Mucosa of stomach (tissue), 1 donor: ENCODE data around the gene TSEN2.

Source experiments
- H3K27me3 ChIP-seq: one replicate; pipeline ENCODE4 v1.7.0; 2013; ENCODE audit warnings: mild to moderate bottlenecking, low read length; ENCODE audit not compliant: control insufficient read depth, insufficient read depth
- H3K36me3 ChIP-seq: one replicate; pipeline ENCODE4 v1.7.0; 2013; ENCODE audit warnings: low read length; ENCODE audit not compliant: control insufficient read depth, insufficient read depth
- H3K4me1 ChIP-seq: one replicate; pipeline ENCODE4 v1.7.0; 2013; ENCODE audit warnings: mild to moderate bottlenecking, low read length; ENCODE audit not compliant: control insufficient read depth, insufficient read depth
- H3K4me3 ChIP-seq: one replicate; pipeline ENCODE4 v1.7.0; 2013; ENCODE audit warnings: low read length
- H3K9ac ChIP-seq: one replicate; pipeline ENCODE4 v1.7.0; 2013; ENCODE audit warnings: mild to moderate bottlenecking, low read length, moderate library complexity
- H3K9me3 ChIP-seq: one replicate; pipeline ENCODE4 v1.7.0; 2013; ENCODE audit warnings: mild to moderate bottlenecking, low read length, moderate library complexity; ENCODE audit not compliant: control insufficient read depth
- donor health status: Pancreatic carcinoma.

TSEN2 gene

DNA sequence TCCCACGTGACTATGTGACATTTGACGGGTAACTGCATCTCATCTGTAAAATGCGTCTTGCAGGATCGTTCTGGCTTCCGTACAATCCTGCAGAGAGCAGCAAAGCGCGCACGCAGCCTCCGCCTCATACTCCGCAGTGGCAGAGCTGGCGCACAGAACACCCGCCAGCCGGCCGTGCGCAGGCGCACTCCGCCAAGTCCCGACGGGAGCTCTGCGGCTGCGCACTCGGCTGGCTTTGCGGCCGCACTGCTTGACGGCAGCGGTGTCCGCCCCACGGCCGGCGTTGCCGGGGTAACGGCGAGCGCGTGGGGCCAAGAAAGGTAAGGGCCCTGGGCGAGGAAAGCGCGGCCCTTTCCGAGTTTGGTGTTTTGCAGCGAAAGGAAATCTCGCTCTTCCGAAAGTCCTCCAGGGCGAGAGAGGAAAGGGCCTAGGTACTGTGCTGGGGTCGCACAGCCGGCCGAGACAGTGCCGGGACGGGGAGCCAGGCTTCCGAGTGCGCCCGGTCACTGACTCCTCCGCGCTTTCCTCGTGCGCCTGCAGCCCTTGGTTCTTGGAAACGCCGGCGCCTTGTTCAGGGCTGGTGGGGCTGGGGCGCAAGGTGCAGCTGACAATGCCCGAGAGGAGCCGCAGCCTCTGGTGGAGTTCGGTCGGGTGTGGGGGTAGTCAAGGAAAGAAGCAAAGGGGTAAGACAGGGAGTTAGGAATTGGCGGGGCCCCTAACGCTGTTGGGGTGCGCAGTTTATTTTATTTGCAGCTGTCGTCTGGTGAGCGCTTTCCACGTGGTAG, at the start of gene TSEN2:
Gene TSEN2 (plus strand): TSS at position 283 of the 785 bp plus-strand sequence. CDS start 5,321 bp downstream, outside the sequence.
- H3K36me3 ChIP-seq, result no peaks in the 10 kb centered on the region
- H3K4me1 ChIP-seq, result peaks cover 37% of the 10 kb centered on the region
- no peaks in the 10 kb centered on the region for H3K9me3 ChIP-seq
- H3K27me3 ChIP-seq, result no peaks in the 10 kb centered on the region
- peak within 1 kb of the TSS; percentile 66 for H3K9ac ChIP-seq
- H3K4me3 ChIP-seq, result peak within 1 kb of the TSS; percentile 85

GRCh38 chr3:12436514-12437220, 47.6 kb upstream of the TSEN2 start:
- H3K4me3 ChIP-seq, result no peak overlapping the region
- no peaks in the 10 kb centered on the region for H3K4me1 ChIP-seq
- no peaks in the 10 kb centered on the region for H3K27me3 ChIP-seq
- H3K9me3 ChIP-seq, result no peaks in the 10 kb centered on the region
- H3K9ac ChIP-seq, result no peak overlapping the region
- H3K36me3 ChIP-seq, result no peaks in the 10 kb centered on the region

DNA sequence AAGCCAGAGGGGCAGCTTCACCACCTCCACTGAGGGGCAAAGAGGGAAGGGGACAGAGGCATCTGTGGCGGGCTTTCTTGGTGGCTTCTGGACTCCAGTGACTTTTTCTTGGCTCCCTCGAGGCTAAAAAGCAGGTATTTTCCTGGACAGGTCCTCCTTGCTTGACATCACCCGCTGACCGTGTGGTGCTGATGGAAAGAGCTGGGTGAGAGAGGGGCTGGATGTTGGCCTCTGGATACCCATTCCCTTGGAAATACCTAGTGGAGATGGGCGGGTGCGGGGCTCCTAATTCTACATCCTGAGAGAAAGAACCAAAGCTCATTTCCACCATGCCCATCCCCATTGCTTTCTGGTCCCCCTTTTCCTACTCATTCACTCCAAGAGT, 47.1 kb upstream of the TSEN2 start:
- H3K4me3 ChIP-seq, result no peak overlapping the region
- no peak overlapping the region for H3K9ac ChIP-seq
- H3K9me3 ChIP-seq, result no peaks in the 10 kb centered on the region
- H3K36me3 ChIP-seq, result no peaks in the 10 kb centered on the region
- no peaks in the 10 kb centered on the region for H3K27me3 ChIP-seq
- H3K4me1 ChIP-seq, result no peaks in the 10 kb centered on the region

- no peaks in the 10 kb centered on the region for H3K36me3 ChIP-seq
- H3K9me3 ChIP-seq, result no peaks in the 10 kb centered on the region
- H3K9ac ChIP-seq, result no peak overlapping the region
- no peaks in the 10 kb centered on the region for H3K27me3 ChIP-seq
- peaks cover 5% of the 10 kb centered on the region for H3K4me1 ChIP-seq
- H3K4me3 ChIP-seq, result no peak overlapping the region
These were observed 46.4 kb upstream of the TSEN2 start for GRCh38 chr3:12437861-12438260.

GRCh38 chr3:12438318-12438717, 46.0 kb upstream of the TSEN2 start:
- no peaks in the 10 kb centered on the region for H3K36me3 ChIP-seq
- H3K4me1 ChIP-seq, result peaks cover 9% of the 10 kb centered on the region
- no peak overlapping the region for H3K9ac ChIP-seq
- no peaks in the 10 kb centered on the region for H3K27me3 ChIP-seq
- no peak overlapping the region for H3K4me3 ChIP-seq
- H3K9me3 ChIP-seq, result no peaks in the 10 kb centered on the region

DNA sequence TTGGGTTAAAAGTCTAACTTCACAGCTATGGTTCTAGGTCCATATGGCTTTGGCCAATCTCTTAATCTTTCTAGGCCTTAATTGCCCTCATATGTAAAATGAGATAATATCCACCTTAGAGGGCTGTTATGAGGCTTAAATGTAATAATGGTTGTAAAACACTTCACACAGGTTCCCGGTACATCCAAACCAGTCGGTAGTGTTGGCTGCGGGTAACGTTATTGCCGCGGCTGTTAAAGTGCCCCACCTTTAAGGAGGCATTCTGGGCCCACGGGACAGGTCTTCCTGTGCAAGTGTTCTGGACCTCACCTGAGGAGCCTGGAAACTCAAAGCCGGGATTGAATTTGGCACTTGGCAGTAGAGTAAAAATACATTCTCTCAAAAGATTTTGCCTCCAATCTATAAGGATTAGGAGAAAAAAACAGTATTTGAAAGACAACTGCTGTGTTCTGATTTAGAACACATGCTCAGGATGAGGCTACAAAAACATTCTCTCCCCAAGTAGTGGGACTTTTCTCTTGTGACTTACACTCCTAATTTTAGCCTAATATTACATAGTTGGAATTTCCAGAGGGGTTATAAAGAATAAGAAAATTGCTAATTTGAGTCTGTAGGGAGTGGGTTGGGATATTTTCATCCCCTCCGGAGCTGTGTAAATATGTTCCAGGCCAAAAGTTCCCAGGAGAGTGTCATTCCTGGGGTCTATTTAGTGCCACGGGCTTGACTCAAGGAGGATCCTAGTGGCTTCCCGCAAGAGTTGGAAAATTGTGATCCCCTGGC, 44.9 kb upstream of the TSEN2 start:
- Histone ChIP-seq H3K4me1 (peaks cover 20% of the 10 kb centered on the region), H3K4me3 (no peak overlapping the region), H3K36me3 (no peaks in the 10 kb centered on the region), H3K9me3 (no peaks in the 10 kb centered on the region), H3K27me3 (no peaks in the 10 kb centered on the region), H3K9ac (no peak overlapping the region)

- no peak overlapping the region for H3K9ac ChIP-seq
These were observed 43.2 kb upstream of the TSEN2 start for GRCh38 chr3:12440927-12441714.

DNA sequence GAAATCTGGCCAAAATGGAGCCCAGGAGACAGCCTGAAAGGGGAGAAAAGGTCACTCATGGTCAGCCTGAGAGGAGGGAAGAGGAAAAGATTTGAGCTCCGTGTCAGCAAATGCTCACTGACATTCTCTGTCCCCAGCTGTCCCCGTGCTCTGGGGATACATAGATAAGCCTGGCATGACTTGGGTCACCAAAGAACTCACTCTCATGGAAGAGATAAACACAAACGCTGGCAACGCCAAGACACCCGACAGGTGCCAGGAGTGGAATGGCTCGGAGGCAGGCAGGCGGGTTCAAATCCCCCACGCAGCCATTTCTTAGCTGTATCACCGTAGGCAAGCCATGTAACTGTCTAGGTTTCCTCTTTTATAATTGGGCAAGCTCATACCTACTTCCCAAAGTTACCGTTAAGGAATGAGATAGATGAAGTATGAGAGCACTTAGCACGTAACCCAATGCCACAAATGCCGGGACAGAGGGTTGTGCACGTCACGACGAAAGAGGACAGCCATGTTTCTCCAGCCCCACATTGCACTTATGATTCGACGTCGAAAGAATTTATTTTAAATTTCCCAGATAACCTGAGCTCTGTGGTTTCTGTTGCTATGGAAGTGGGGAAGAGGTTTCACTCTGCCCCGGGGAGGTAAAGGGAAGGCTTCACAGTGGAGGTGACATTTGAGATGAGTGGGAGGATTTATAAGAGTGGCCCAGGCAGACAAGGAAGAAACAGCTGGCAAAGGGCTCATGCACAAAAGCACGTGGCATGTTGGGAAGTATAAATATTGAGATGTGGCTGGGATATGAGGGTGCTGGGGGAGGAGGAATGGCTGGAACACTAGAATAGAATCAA, 41.4 kb upstream of the TSEN2 start:
- peaks cover 42% of the 10 kb centered on the region for H3K4me1 ChIP-seq
- no peaks in the 10 kb centered on the region for H3K36me3 ChIP-seq
- no peaks in the 10 kb centered on the region for H3K9me3 ChIP-seq
- H3K4me3 ChIP-seq, result no peak overlapping the region
- no peaks in the 10 kb centered on the region for H3K27me3 ChIP-seq
- no peak overlapping the region for H3K9ac ChIP-seq

More at GRCh38 chr3:12440927-12441714, 43.2 kb upstream of the TSEN2 start:
- Histone ChIP-seq H3K27me3 (no peaks in the 10 kb centered on the region), H3K4me1 (peaks cover 31% of the 10 kb centered on the region), H3K4me3 (no peak overlapping the region), H3K9me3 (no peaks in the 10 kb centered on the region), H3K36me3 (no peaks in the 10 kb centered on the region)

GRCh38 chr3:12443781-12444522, 40.3 kb upstream of the TSEN2 start:
- H3K9ac ChIP-seq, result peak overlapping the region; percentile 20
- H3K27me3 ChIP-seq, result no peaks in the 10 kb centered on the region
- H3K36me3 ChIP-seq, result no peaks in the 10 kb centered on the region
- peaks cover 42% of the 10 kb centered on the region for H3K4me1 ChIP-seq
- H3K4me3 ChIP-seq, result peak overlapping the region; percentile 0
- no peaks in the 10 kb centered on the region for H3K9me3 ChIP-seq

DNA sequence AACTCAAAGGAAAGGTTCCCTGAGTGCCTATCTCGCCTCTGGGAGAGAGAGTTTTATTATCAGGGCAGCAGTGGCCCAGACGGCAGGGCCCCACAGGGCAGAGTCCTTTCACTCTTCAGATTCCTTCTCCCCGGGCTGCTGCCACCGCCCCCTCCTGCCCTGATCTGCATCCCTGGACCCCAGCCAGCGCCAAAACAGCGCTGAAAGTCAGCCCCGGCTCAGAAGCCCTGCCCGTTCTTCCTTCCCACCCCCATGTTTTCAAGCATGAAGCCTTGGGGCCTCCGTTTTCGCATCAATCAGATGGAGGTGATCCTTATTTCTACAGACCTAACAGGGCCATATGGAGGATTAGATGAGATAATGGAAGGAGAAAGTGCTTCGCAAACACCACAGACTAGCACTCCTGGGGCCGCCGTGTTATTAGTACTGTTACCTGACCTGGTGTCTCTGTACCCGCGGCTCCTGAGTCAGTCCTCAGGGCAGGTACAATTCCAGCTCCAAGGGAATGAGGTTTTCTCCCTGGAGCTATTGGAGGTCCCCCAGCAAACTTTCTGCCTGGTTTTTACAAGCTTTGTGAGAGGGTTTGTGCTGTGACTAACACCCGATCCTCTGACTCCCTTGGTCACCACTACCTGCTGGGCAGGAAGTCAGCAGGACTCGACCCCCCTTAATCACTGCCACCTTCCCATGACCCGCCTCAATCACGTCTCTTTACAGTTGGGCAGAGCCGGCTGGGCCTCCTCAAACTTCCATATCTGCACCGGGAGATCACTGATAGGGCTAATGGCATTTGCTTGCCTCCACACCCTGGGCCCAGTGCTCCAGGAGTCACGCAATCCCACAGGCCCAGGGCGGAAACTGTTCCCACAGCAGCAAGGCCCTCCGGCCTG, 39.5 kb upstream of the TSEN2 start:
- Histone ChIP-seq H3K4me3 (peak overlapping the region; percentile 0), H3K9ac (peak overlapping the region; percentile 60), H3K9me3 (no peaks in the 10 kb centered on the region), H3K36me3 (no peaks in the 10 kb centered on the region), H3K4me1 (peaks cover 46% of the 10 kb centered on the region), H3K27me3 (no peaks in the 10 kb centered on the region)
